GM23338 (cell line): ENCODE measurements around the gene WNK2.

Experiments used
- CREB1 ChIP-seq: fragments of 250-450 bp; sonication (Bioruptor Pico); IDR thresholded peaks from 2 replicates; pipeline ENCODE4 v1.5.0; 2020; ENCODE audit warnings: low read depth, mild to moderate bottlenecking, moderate library complexity
- EZH2 ChIP-seq: fragments of 200-600 bp; sonication (generic); IDR thresholded peaks from one replicate; pipeline ENCODE4 v1.8.0; 2017; ENCODE audit warnings: antibody characterized with exemption, mild to moderate bottlenecking, low read depth; ENCODE audit not compliant: unreplicated experiment
- EZH2phosphoT487 ChIP-seq: fragments of 200-600 bp; sonication (generic); IDR thresholded peaks from one replicate; pipeline ENCODE4 v1.8.1; 2018; ENCODE audit warnings: antibody characterized with exemption; ENCODE audit not compliant: unreplicated experiment
- JUNB ChIP-seq: IDR thresholded peaks from one replicate; pipeline ENCODE4 v1.6.1; 2016; ENCODE audit warnings: antibody characterized with exemption; ENCODE audit not compliant: unreplicated experiment
- POLR2AphosphoS5 ChIP-seq: IDR thresholded peaks from 2 replicates; pipeline ENCODE4 v1.6.1; 2016; ENCODE audit warnings: antibody characterized with exemption, low read depth
- ZNF114 ChIP-seq: fragments of 250-450 bp; sonication (Bioruptor Pico); IDR thresholded peaks from 2 replicates; pipeline ENCODE4 v1.5.0; 2020; ENCODE audit warnings: mild to moderate bottlenecking, moderate library complexity
- TF ChIP-seq, protein P1 (sequence below), 2 experiments: fragments of 200-600 bp in 1 of 2; sonication (generic) in 1 of 2; conservative IDR thresholded peaks; 2 replicates each; pipeline versions ENCODE4 v1.5.1 to v1.6.1; 2016 to 2017; ENCODE audit warnings: antibody characterized with exemption in 2 of 2, low read depth in 2 of 2, mild to moderate bottlenecking in 2 of 2, moderate library complexity in 1 of 2

DNA sequence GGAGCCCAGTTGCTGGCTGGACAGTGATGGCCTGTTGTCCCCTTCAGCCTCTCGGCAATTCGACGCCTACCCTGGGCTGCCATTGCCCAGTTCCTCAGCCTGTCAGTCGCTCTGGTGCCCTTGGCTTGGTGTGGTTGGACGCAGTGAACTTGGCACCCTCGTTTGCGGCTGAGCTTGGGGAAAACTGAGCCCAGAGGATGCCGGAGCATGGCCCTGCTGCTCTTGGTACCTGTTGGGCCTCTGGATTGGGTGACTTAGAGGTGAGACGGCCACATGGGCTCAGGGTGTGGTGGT, 16.5 kb downstream of the WNK2 start:
- TF ChIP-seq, protein P1, sequence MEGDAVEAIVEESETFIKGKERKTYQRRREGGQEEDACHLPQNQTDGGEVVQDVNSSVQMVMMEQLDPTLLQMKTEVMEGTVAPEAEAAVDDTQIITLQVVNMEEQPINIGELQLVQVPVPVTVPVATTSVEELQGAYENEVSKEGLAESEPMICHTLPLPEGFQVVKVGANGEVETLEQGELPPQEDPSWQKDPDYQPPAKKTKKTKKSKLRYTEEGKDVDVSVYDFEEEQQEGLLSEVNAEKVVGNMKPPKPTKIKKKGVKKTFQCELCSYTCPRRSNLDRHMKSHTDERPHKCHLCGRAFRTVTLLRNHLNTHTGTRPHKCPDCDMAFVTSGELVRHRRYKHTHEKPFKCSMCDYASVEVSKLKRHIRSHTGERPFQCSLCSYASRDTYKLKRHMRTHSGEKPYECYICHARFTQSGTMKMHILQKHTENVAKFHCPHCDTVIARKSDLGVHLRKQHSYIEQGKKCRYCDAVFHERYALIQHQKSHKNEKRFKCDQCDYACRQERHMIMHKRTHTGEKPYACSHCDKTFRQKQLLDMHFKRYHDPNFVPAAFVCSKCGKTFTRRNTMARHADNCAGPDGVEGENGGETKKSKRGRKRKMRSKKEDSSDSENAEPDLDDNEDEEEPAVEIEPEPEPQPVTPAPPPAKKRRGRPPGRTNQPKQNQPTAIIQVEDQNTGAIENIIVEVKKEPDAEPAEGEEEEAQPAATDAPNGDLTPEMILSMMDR (conservative IDR thresholded peaks at IDR 0.05; ENCODE audit: low read depth in 2 of 2): no peak
- TF ChIP-seq JUNB: no peak
- no peak for TF ChIP-seq EZH2phosphoT487
- TF ChIP-seq POLR2AphosphoS5: no peak
- TF ChIP-seq EZH2: no peak
- TF ChIP-seq ZNF114 (CRISPR knock-in tag): no peak
- no peak for TF ChIP-seq CREB1 (CRISPR knock-in tag)
